Endometrial microvascular endothelial cells (primary cell): ENCODE measurements around the gene NR2F1. TPM values are rescaled to one million over a fixed set of nuclear protein-coding genes. Genes with fewer than 3 reads are reported as not detected.

Source experiments
- in situ Hi-C: cut with HindIII; loops from 2 replicates; pipeline ENCODE4 v1.10.0; 2017; ENCODE audit warnings: low sequenced_read_pairs, low pct_unique_long_range_greater_than_20kb; ENCODE audit errors: inconsistent ontology term
- total RNA-seq: library from RNA; depleted of rRNA; stranded (reverse); fragments of >200 nt; gene quantifications from one replicate; pipeline ENCODE4 v1.2.3, GENCODE V29; 2015; ENCODE audit errors: inconsistent ontology term

Gene NR2F1
- total RNA-seq, 1 donor from 2014 or later: 25.0 TPM

GRCh38 chr5:93576994-93577853 lies 5.8 kb upstream of the NR2F1 start:
- in situ Hi-C loops: loop anchor here (25.0 kb wide), 1 partner anchor 665 kb away; no protein-coding TSS in a partner anchor

DNA sequence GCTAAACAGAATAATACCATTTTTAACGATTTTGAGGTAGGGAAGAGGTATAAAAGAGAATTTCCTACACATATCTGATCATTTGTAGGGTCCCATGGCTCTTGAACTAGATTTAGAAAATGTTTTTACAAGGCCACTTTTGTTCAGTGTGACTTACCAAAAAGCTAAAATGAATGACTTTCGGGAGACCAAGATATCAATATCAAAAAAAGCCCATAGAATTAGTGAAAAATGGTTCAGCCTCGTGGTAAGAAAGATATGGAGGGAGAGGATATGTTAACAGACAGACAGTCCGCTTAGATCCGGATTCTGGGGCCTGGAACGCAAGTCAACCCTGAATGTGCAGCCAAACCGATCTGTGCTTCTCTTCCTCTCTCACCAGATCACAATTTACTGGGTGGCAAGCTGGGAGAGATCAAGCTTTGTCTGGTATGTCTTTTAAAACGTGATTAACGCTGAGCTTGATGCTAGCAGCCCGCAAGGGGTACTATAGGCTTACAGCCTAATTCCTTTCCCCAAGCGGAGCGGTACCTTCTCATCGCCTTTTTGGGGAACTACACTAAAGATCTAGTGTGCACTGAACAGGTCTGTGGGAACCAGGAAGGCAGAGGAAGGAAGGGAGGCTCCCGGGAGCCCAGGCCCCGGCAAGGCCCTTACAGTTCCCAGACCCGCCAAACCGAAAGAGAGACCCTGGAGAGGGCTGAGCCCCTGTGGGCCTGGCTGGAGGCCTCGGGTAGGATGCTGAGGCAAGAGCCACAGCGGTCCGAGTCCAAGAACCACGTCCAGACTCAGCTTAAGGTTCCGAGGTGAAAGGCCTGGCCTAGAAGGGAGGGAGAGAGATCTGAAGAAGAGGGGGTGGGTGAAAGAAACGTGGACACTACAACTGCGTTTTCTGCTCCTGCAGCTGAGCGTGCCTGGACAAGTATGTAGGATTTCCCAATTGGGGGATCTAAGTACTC lies 4.9 kb upstream of the NR2F1 start:
- in situ Hi-C loops: loop anchor here (25.0 kb wide), 1 partner anchor 666 kb away; no protein-coding TSS in a partner anchor

DNA sequence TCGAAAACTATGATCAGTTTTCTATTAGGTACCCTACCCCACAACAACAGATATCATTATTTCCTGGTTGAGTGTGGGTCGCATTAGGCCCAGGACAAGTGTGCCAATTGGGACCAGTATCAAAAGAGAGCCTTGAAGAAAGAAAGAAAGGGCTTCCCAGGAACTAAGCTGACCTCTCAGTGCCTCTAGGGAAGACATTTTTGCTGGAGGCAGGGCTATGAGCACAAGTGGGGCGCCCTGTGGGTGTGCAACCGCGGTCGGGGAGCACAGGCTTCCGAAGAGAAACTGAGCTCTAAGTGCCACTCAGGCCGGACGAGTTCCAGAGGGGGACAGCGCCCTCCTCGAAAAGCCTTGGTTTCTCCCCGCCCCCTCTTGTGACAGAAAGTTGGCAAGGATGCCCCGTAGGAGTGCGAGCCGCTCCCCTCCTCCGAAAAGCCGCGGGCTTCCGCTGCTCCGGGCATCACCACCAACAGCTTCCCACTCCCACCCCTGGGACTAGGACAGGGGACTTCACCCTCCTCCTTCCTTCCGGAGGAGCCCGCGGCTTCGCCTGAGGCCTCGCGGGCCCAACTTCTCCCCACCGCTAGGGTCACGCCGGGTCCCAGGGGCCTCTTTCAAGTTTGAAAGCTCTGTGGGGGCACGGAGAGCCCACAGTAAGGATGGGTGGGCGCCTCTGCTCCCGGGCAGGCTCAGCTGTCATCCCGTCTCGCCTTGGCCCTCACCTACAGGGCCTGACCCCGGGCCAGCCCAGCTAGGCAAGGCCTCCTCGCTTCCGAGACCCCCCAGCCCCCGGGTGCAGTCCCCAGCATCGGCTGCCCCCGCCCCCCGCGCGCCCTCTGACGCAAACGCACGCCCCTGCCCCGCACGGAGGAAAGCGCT lies 4.0 kb upstream of the NR2F1 start:
- in situ Hi-C loops: loop anchor here (25.0 kb wide), 1 partner anchor 667 kb away; no protein-coding TSS in a partner anchor

GRCh38 chr5:93579692-93580062 lies 3.3 kb upstream of the NR2F1 start:
- in situ Hi-C loops: loop anchor here (25.0 kb wide), 1 partner anchor 667 kb away; no protein-coding TSS in a partner anchor

DNA sequence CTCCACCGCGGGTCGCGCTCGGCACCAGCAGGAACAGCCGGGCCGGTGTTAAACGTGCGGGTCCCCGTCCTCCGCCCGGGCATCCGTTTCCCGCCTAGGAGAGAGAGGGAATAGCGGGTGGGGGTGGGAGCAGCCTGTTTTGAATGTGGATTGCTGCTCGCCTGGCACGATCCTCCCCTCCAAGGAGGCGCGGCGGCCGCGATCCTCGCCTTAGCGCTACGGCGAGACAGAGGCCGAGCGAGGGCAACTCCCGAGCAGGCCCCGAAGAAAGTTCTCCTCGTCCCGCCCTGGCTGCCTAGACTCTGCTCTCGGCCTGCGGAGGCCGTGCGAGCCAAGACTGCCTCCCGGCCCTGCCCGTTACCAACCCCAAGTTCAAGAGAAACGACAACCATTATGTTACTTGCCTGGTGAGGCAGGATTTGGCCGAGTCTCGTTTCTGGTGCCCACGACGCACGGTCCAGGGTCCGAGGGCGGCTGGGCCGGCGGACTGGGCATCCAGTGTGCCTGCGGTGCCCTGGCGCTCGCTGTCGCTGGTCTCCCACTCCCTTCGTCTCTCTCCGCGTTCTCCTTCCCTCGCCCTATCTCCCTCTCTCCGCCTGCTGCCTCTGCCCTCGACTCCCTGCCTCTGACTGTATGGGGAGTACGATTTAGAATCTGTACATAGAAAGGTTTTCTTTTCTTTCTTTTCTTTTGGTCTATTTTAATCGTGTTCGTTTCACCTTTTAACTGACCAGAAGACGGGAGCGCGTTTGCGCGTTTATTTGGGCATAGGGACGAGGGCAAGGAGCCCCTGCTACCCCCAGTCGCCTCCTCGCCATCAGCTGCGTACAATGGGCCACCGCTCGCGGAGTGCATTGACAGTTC lies 2.7 kb upstream of the NR2F1 start:
- in situ Hi-C loops: loop anchor here (25.0 kb wide), 1 partner anchor 668 kb away; no protein-coding TSS in a partner anchor

DNA sequence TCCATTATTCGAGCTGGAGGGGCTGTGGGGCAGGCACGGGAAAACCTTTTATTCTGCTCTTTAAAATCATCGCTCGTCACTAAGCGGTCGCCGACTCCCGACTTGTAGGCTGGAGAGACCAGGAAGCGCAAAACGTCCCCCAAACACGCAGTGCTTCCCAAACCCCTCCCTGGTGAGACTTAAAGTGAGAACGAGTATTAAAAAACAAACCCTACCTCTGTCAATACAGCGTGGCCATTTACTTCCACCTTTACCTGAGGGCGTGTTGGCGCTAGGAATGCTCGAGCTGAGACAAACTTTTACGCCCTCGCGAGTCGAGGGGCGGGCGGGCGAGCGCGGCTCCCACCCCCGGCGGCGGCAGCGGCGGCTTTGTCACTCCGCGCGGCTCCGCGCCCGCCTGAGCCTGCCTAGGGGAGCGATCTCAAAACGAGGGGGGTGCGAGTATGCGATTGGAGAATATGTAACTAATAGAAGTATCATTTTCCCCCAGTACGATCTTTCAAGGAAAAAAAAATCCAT lies 2.0 kb upstream of the NR2F1 start, which contains the start of gene NR2F1-AS1:
TSS of gene NR2F1-AS1 (minus strand) at position 293 of the 519 bp plus-strand sequence.
- in situ Hi-C loops: loop anchor here (25.0 kb wide), 1 partner anchor 669 kb away; no protein-coding TSS in a partner anchor

DNA sequence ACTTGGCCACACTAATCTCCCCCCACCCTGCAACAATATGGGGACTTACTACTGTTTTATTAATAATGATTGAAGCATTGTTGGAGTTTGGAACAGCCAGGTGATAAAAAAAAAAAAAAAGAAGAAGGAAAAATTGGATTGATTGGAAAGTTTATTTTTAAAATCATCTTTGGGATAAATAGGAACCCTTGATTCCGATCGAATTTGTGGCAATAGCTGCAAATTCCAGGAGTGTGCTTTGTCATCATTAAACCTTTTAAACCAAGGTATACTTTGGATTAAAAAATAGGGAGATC lies 907 bp upstream of the NR2F1 start:
- in situ Hi-C loops: loop anchor here (25.0 kb wide), 1 partner anchor 670 kb away; no protein-coding TSS in a partner anchor

- in situ Hi-C loops: loop anchor here (25.0 kb wide), 1 partner anchor 671 kb away; no protein-coding TSS in a partner anchor
Observed at GRCh38 chr5:93583439-93583767, 381 bp downstream of the NR2F1 start.

DNA sequence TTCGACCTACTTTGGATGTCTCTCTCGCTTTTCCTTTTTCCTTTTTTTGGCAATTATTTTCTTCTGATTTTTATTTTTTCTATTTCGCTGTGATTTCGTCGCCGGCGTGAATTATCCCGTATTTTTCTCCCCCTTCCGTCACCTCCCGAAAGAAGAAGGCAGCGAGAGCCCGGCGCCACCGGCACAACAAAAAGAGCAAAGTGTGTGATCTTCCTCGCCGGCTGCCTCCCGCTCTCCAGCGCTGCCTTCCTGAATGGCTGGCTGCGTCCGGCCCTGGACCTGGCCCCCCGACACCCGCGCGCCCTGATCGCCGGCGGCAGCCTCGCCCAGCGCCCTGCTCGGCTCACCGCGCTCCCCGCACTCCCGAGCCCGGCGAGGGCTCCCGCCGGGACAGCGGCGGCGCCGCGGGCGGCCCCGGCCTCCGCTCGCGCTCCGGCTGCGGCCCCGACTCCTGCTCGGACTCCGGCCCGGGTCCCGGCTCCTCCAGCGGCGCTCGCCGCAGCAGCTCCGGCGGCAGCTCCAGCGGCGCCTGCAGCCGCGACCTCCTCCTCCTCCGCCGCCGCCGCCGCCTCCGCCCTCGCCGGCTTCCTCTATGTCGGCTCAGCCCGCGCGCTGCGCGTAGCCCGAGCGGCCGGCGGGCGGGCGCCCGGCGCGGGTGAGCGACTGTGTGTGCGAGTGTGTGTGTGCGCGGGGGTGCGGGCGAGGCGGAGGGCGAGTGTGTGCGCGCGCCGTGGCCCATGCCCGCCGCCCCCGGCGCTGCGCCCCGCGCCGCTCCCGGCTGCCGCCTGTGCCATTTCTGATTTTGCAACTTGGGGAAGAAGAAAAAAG lies 960 bp downstream of the NR2F1 start:
- in situ Hi-C loops: loop anchor here (25.0 kb wide), 1 partner anchor 672 kb away; no protein-coding TSS in a partner anchor

DNA sequence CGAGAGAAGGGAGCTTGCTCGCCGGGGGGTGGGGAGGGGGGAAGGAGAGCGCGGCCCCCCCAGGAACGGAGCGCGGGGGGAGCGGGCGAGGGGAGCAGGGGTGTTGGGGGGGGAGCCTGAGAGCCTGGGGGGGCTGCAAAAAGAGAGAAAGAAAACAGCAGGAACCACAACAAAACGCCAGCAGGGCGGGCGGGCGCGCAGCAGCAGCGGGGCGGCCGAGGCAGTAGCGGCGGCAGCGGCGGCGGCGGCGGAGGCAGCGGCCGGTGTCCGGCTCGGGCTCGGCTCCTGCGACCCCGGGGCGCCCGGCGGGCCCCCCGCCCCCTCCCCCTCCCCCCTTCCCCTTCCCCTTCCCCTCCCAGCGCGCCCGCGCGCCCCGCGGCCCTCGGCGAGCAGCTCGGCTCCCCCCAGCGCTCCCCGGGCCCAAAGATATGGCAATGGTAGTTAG lies 1.6 kb downstream of the NR2F1 start:
- in situ Hi-C loops: loop anchor here (25.0 kb wide), 1 partner anchor 672 kb away; no protein-coding TSS in a partner anchor

GRCh38 chr5:93585041-93585766 lies 2.2 kb downstream of the NR2F1 start:
- in situ Hi-C loops: loop anchor here (25.0 kb wide), 1 partner anchor 673 kb away; no protein-coding TSS in a partner anchor

DNA sequence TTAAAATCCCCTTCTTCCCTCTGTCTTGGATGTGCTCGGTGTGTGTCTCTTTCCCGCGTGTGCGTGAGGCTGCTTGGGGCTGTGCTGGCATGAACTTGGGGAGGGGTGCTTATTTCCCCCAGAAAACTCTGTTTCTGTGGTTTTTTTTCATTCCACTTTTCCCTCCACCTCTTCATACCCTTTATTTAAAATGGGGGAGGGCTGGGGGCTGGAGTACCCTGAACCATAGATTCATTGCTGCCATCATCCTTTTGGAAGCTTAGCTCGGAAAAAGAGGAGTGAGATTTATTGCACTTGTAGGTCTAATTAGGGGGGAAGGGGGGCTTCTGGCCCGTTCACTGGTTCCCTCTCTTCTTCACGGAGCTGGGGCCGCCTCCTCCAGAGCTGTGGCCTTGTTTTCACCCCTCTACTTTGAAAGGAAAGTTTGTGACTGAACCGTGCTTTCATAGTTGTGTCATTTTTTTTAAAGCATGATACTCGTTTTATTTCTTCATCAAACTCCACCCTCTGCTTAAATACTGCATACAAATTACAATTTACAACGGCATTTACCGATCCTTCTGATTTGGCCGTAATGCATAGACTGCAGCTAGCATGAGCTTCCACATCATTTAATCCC lies 2.9 kb downstream of the NR2F1 start:
- in situ Hi-C loops: loop anchor here (25.0 kb wide), 1 partner anchor 674 kb away; no protein-coding TSS in a partner anchor

GRCh38 chr5:93586736-93587596 lies 3.9 kb downstream of the NR2F1 start:
- in situ Hi-C loops: loop anchor here (25.0 kb wide), 1 partner anchor 675 kb away; no protein-coding TSS in a partner anchor
